Gastrocnemius medialis (tissue), 4 donors: ENCODE data around the gene ISG20L2. TPM values are rescaled to one million over a fixed set of nuclear protein-coding genes. Genes with fewer than 3 reads are reported as not detected.

Experiments
- ATAC-seq, 2 donors: fragments of 150-250 bp; one replicate each; pipeline ENCODE4 v1.9.1; 2016
- DNase-seq, 2 donors: peaks; one replicate each; pipeline ENCODE4 v3.0.0-alpha.2; 2019
- H3K27ac ChIP-seq, 4 donors: fragments of 200-600 bp; sonication (generic); 1 replicate in 1 of 4; 2 replicates in 3 of 4; pipeline ENCODE4 v1.5.1; 2016 to 2018; ENCODE audit warnings: mild to moderate bottlenecking in 2 of 4, moderate library complexity in 1 of 4
- H3K27me3 ChIP-seq, 3 donors: fragments of 200-600 bp; sonication (generic) in 2 of 3; 1 replicate in 1 of 3; 2 replicates in 2 of 3; pipeline versions ENCODE4 v1.5.1 to v1.6.0; 2016 to 2019; ENCODE audit warnings: mild to moderate bottlenecking in 1 of 3, moderate library complexity in 1 of 3
- H3K36me3 ChIP-seq, 2 donors: fragments of 200-600 bp; sonication (generic) in 1 of 2; one replicate each; pipeline ENCODE4 v1.5.1; 2017 to 2018
- H3K4me1 ChIP-seq, 2 donors: fragments of 200-600 bp; sonication (generic) in 1 of 2; one replicate each; pipeline ENCODE4 v1.5.1; 2016 to 2017; ENCODE audit warnings: mild to moderate bottlenecking in 2 of 2
- H3K4me3 ChIP-seq, 4 donors: fragments of 200-600 bp; sonication (generic) in 3 of 4; 1 replicate in 1 of 4; 2 replicates in 3 of 4; pipeline ENCODE4 v1.5.1; 2016 to 2019; ENCODE audit warnings: mild to moderate bottlenecking in 2 of 4
- H3K9me3 ChIP-seq, 3 donors: fragments of 200-600 bp; sonication (generic) in 2 of 3; 1 replicate in 1 of 3; 2 replicates in 2 of 3; pipeline ENCODE4 v1.5.1; 2016 to 2019
- CTCF ChIP-seq, 5 experiments: fragments of 450-650 bp in 3 of 5; fragments of 200-600 bp in 2 of 5; sonication (generic) in 2 of 5; IDR thresholded peaks in 4 of 5; conservative IDR thresholded peaks in 1 of 5; 1 replicate in 4 of 5; 2 replicates in 1 of 5; pipeline ENCODE4 v1.5.1; 2016 to 2019; ENCODE audit warnings: antibody characterized with exemption in 5 of 5, mild to moderate bottlenecking in 3 of 5, moderate library complexity in 3 of 5
- POLR2A ChIP-seq, 2 donors: fragments of 450-650 bp; IDR thresholded peaks; one replicate each; pipeline ENCODE4 v1.6.1; 2017; ENCODE audit warnings: antibody characterized with exemption in 2 of 2, mild to moderate bottlenecking in 2 of 2, moderate library complexity in 2 of 2
- in situ Hi-C, 4 donors: fragments of 200-750 bp; cut with MboI; loops; one replicate each; pipeline versions ENCODE4 v1.15.0 to v1.8.0; 2017; ENCODE audit warnings: low sequenced_read_pairs in 4 of 4
- intact Hi-C: fragments of 100-400 bp; cut with DNase I; formaldehyde crosslinking; loops from one replicate; pipeline ENCODE4 v1.15.1; 2023; ENCODE audit warnings: low total_unique reads
- total RNA-seq, 4 donors: library from RNA; depleted of rRNA; stranded (reverse); fragments of >200 nt; gene quantifications; one replicate each; pipeline versions ENCODE4 v1.1.0 to v1.2.3, GENCODE V29; 2016

Gene ISG20L2
- total RNA-seq, 4 donors from 2014 or later = 9.5 to 16.4 (median 15.1) TPM

- H3K9me3 ChIP-seq = no peaks in the 10 kb centered on the region
- no peak overlapping the region for H3K27ac ChIP-seq
- in situ Hi-C loops = loop anchor here in 1 of 4 donors (25.0 kb wide), 1 partner anchor 153 kb away; the partner anchor contains the start of genes INSRR and NTRK1
- H3K4me3 ChIP-seq = no peak overlapping the region
- peaks cover 25 to 28% of the 10 kb centered on the region in 2 donors for H3K4me1 ChIP-seq
- H3K36me3 ChIP-seq = no peaks in the 10 kb centered on the region
- no peak for DNase-seq
- peaks cover 19 to 26% (median 21%) of the 10 kb centered on the region in 3 donors for H3K27me3 ChIP-seq
- intact Hi-C loops = no loop called here
- no peak for ATAC-seq
- TF ChIP-seq CTCF (IDR thresholded peaks at IDR 0.05 in 4 of 5, conservative IDR thresholded peaks at IDR 0.05 in 1 of 5) (no peak), POLR2A (IDR thresholded peaks at IDR 0.05) (no peak)
Measured at GRCh38 chr1:156709031-156709430, 19.5 kb downstream of the ISG20L2 start.

GRCh38 chr1:156708218-156708661, 20.3 kb downstream of the ISG20L2 start:
- no peaks in the 10 kb centered on the region for H3K9me3 ChIP-seq

GRCh38 chr1:156707417-156708217, 20.9 kb downstream of the ISG20L2 start:
- no peak overlapping the region for H3K4me3 ChIP-seq
- H3K9me3 ChIP-seq = no peaks in the 10 kb centered on the region
- TF ChIP-seq POLR2A (IDR thresholded peaks at IDR 0.05) (no peak), CTCF (IDR thresholded peaks at IDR 0.05 in 4 of 5, conservative IDR thresholded peaks at IDR 0.05 in 1 of 5) (no peak)
- peaks cover 28% of the 10 kb centered on the region in 2 donors for H3K4me1 ChIP-seq
- no peak overlapping the region for H3K27ac ChIP-seq
- intact Hi-C loops (no loop called here), in situ Hi-C loops (loop anchor here in 1 of 4 donors (25.0 kb wide), 1 partner anchor 155 kb away; the partner anchor contains the start of genes INSRR and NTRK1)
- no peak for DNase-seq
- ATAC-seq = no peak
- H3K36me3 ChIP-seq = no peaks in the 10 kb centered on the region
- peaks cover 32 to 35% (median 33%) of the 10 kb centered on the region in 3 donors for H3K27me3 ChIP-seq

More at GRCh38 chr1:156708218-156708661, 20.3 kb downstream of the ISG20L2 start:
- ATAC-seq (no peak), DNase-seq (no peak)
- Histone ChIP-seq H3K4me1 (peaks cover 28% of the 10 kb centered on the region in 2 donors), H3K36me3 (no peaks in the 10 kb centered on the region), H3K27me3 (peaks cover 27 to 33% (median 29%) of the 10 kb centered on the region in 3 donors), H3K27ac (no peak overlapping the region), H3K4me3 (no peak overlapping the region)
- intact Hi-C loops = no loop called here
- TF ChIP-seq POLR2A (IDR thresholded peaks at IDR 0.05) = no peak
- TF ChIP-seq CTCF (IDR thresholded peaks at IDR 0.05 in 4 of 5, conservative IDR thresholded peaks at IDR 0.05 in 1 of 5) = no peak
- in situ Hi-C loops = loop anchor here in 1 of 4 donors (25.0 kb wide), 1 partner anchor 154 kb away; the partner anchor contains the start of genes INSRR and NTRK1

- no peaks in the 10 kb centered on the region for H3K36me3 ChIP-seq
- peak overlapping the region; percentile 60 to 69 (median 65) for H3K27ac ChIP-seq
- peaks cover 28% of the 10 kb centered on the region in 2 donors for H3K4me1 ChIP-seq
- intact Hi-C loops (no loop called here), in situ Hi-C loops (loop anchor here in 1 of 4 donors (25.0 kb wide), 1 partner anchor 155 kb away; the partner anchor contains the start of genes INSRR and NTRK1)
- H3K9me3 ChIP-seq = no peaks in the 10 kb centered on the region
- H3K4me3 ChIP-seq = peak overlapping the region; percentile 37 to 69 (median 50)
- peaks cover 35 to 38% (median 37%) of the 10 kb centered on the region in 3 donors for H3K27me3 ChIP-seq
- TF ChIP-seq POLR2A (IDR thresholded peaks at IDR 0.05) = no peak
- TF ChIP-seq CTCF (IDR thresholded peaks at IDR 0.05 in 4 of 5, conservative IDR thresholded peaks at IDR 0.05 in 1 of 5) = no peak
- peak; percentile 15 to 35 for ATAC-seq
- DNase-seq = peak in 1 of 2 donors; percentile 51
Measured at GRCh38 chr1:156706657-156707416, 21.7 kb downstream of the ISG20L2 start.
